HepG2 (cell line): Measurements from ENCODE around the gene TADA1. TPM values are rescaled to one million over a fixed set of nuclear protein-coding genes. Genes with fewer than 3 reads are reported as not detected.
A peak's percentile ranks its signal among the peaks of the same experiment; 100 is the strongest.

ENCODE experiments used
- ATF3 ChIP-seq: sonication (generic); formaldehyde crosslinking; IDR thresholded peaks from 2 replicates; pipeline ENCODE4 v1.4.0; 2020; ENCODE audit warnings: missing genetic modification reagents
- CSRNP2 ChIP-seq: sonication (generic); formaldehyde crosslinking; conservative IDR thresholded peaks from 2 replicates; pipeline ENCODE4 v1.8.0; 2022; ENCODE audit warnings: low read depth, missing genetic modification reagents
- FIP1L1 ChIP-seq: fragments of 200-400 bp; formaldehyde crosslinking; IDR thresholded peaks from 2 replicates; pipeline ENCODE4 v1.6.1; 2018; ENCODE audit warnings: low read depth, mild to moderate bottlenecking, low read length, moderate library complexity, borderline replicate concordance; ENCODE audit not compliant: insufficient read depth
- FOXP1 ChIP-seq, 2 experiments: fragments of 450-650 bp in 1 of 2; IDR thresholded peaks; 2 replicates each; pipeline ENCODE4 v1.6.1; 2017 to 2018; ENCODE audit warnings: antibody characterized with exemption in 1 of 2
- GABPA ChIP-seq, 2 experiments: IDR thresholded peaks; 2 replicates each; pipeline ENCODE4 v1.6.1; 2011 to 2016; ENCODE audit warnings: low read depth in 2 of 2, low read length in 1 of 2, missing biosample characterization in 1 of 2, missing genetic modification characterization in 1 of 2
- MTA3 ChIP-seq: sonication (generic); formaldehyde crosslinking; IDR thresholded peaks from 2 replicates; pipeline ENCODE4 v1.4.0; 2020; ENCODE audit warnings: missing genetic modification reagents
- NFE2L1 ChIP-seq: sonication (generic); formaldehyde crosslinking; IDR thresholded peaks from 2 replicates; pipeline ENCODE4 v1.4.0; 2020; ENCODE audit warnings: missing genetic modification reagents, mild to moderate bottlenecking, borderline replicate concordance
- PRPF4 ChIP-seq: fragments of 200-400 bp; formaldehyde crosslinking; IDR thresholded peaks from 2 replicates; pipeline ENCODE4 v1.6.1; 2016; ENCODE audit warnings: low read length, low read depth; ENCODE audit not compliant: poor library complexity, severe bottlenecking
- RAD21 ChIP-seq: fragments of 450-650 bp; formaldehyde crosslinking; IDR thresholded peaks from 2 replicates; pipeline ENCODE4 v1.5.0; 2020; ENCODE audit warnings: mild to moderate bottlenecking
- RAD51 ChIP-seq: fragments of 450-650 bp; IDR thresholded peaks from 2 replicates; pipeline ENCODE4 v1.6.1; 2016; ENCODE audit warnings: borderline replicate concordance
- RARG ChIP-seq: sonication (generic); formaldehyde crosslinking; IDR thresholded peaks from 2 replicates; pipeline ENCODE4 v1.4.0; 2020; ENCODE audit warnings: low read depth, mild to moderate bottlenecking, missing genetic modification reagents
- RCOR2 ChIP-seq: IDR thresholded peaks from 2 replicates; pipeline ENCODE4 v1.6.1; 2016; ENCODE audit warnings: missing biosample characterization, missing genetic modification reagents
- RFX1 ChIP-seq: fragments of 450-650 bp; IDR thresholded peaks from 2 replicates; pipeline ENCODE4 v1.6.1; 2017
- STAG1 ChIP-seq: sonication (generic); formaldehyde crosslinking; IDR thresholded peaks from 2 replicates; pipeline ENCODE4 v1.4.0; 2020; ENCODE audit warnings: missing genetic modification reagents
- TEAD3 ChIP-seq: optimal IDR thresholded peaks from 2 replicates; pipeline ENCODE3; 2016; ENCODE audit warnings: borderline replicate concordance
- TIGD3 ChIP-seq: sonication (generic); formaldehyde crosslinking; IDR thresholded peaks from 2 replicates; pipeline ENCODE4 v1.5.1; 2020; ENCODE audit warnings: mild to moderate bottlenecking, missing genetic modification reagents, borderline replicate concordance
- ZNF235 ChIP-seq: sonication (generic); formaldehyde crosslinking; IDR thresholded peaks from 2 replicates; pipeline ENCODE4 v1.8.1; 2023; ENCODE audit warnings: mild to moderate bottlenecking, missing genetic modification reagents, borderline replicate concordance
- ZNF260 ChIP-seq: sonication (generic); formaldehyde crosslinking; IDR thresholded peaks from 2 replicates; pipeline ENCODE4 v1.4.0; 2020; ENCODE audit warnings: missing genetic modification reagents, low read depth, mild to moderate bottlenecking, borderline replicate concordance
- ZNF354B ChIP-seq: sonication (generic); formaldehyde crosslinking; IDR thresholded peaks from 2 replicates; pipeline ENCODE4 v1.8.0; 2022; ENCODE audit warnings: mild to moderate bottlenecking, missing genetic modification reagents
- ZNF510 ChIP-seq: sonication (generic); formaldehyde crosslinking; IDR thresholded peaks from 2 replicates; pipeline ENCODE4 v1.4.0; 2020; ENCODE audit warnings: low read depth, mild to moderate bottlenecking, missing genetic modification reagents
- ZNF549 ChIP-seq: sonication (generic); formaldehyde crosslinking; IDR thresholded peaks from 2 replicates; pipeline ENCODE4 v1.5.0; 2020; ENCODE audit warnings: missing genetic modification reagents
- ZNF737 ChIP-seq: sonication (generic); formaldehyde crosslinking; IDR thresholded peaks from 2 replicates; pipeline ENCODE4 v1.5.0; 2020; ENCODE audit warnings: missing genetic modification reagents, mild to moderate bottlenecking, borderline replicate concordance
- polyA plus RNA-seq, 8 experiments: library from polyadenylated mRNA; depleted of rRNA in 3 of 8; stranded (reverse) in 7 of 8; unstranded in 1 of 8; fragments of >200 nt; fragmentation: Illumina TruSeq in 4 of 8; extraction: Trizol in 4 of 8; gene quantifications; 2 replicates each; pipeline versions ENCODE4 v1.2.1 to v1.2.3, GENCODE V29; 2011 to 2016; ENCODE audit warnings: low read depth in 4 of 8, missing spikeins in 1 of 8, mixed read lengths in 1 of 8; ENCODE audit not compliant: insufficient read depth in 1 of 8
- total RNA-seq, 5 experiments: library from RNA; depleted of rRNA; stranded (reverse); fragments of >200 nt; fragmentation: Illumina TruSeq; extraction: Trizol; gene quantifications; 2 replicates each; pipeline ENCODE4 v1.2.3, GENCODE V29; 2016; ENCODE audit warnings: low read depth in 1 of 5
- TF ChIP-seq, protein P1 (sequence below): sonication (generic); formaldehyde crosslinking; IDR thresholded peaks from 2 replicates; pipeline ENCODE4 v1.5.0; 2020; ENCODE audit warnings: missing genetic modification reagents
- TF ChIP-seq, protein P2 (sequence below): sonication (generic); formaldehyde crosslinking; IDR thresholded peaks from 2 replicates; pipeline ENCODE4 v1.8.1; 2023; ENCODE audit warnings: mild to moderate bottlenecking, missing genetic modification reagents
- TF ChIP-seq, protein P3 (sequence below): IDR thresholded peaks from 2 replicates; pipeline ENCODE4 v1.6.1; 2016

TADA1 gene
- total and polyA plus RNA-seq, 2 of the 13 experiments (the other 11 are each of a cell fraction or from before 2014, with no cell fraction given) = 28.3 to 29.1 TPM

- TF ChIP-seq, protein P1, sequence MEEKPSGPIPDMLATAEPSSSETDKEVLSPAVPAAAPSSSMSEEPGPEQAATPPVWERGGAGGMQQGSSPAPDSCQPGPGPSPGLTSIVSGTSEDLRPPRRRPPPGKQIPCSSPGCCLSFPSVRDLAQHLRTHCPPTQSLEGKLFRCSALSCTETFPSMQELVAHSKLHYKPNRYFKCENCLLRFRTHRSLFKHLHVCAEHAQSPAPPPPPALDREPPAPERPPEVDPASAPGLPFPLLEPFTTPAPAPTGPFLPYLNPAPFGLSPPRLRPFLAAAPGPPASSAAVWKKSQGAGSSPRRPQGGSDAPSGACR (CRISPR knock-in tag) = no peak
- TF ChIP-seq MTA3 (no peak), NFE2L1 (CRISPR knock-in tag) (no peak), CSRNP2 (CRISPR knock-in tag) (no peak), ZNF549 (CRISPR knock-in tag) (no peak), ATF3 (0 out of 2 replicates have a peak, but pooled peaks have one; percentile 52), ZNF354B (CRISPR knock-in tag) (no peak), RAD21 (CRISPR knock-in tag) (peak; percentile 69), PRPF4 (no peak), RAD51 (no peak), GABPA (IDR thresholded peaks at IDR 0.05; ENCODE audit: low read depth, low read length) (no peak), GABPA (CRISPR knock-in tag; IDR thresholded peaks at IDR 0.05; ENCODE audit: low read depth) (no peak), ZNF510 (CRISPR knock-in tag) (no peak), RARG (CRISPR knock-in tag) (no peak), RFX1 (no peak), TEAD3 (CRISPR knock-in tag) (peak; percentile 20), FIP1L1 (no peak), STAG1 (CRISPR knock-in tag) (peak; percentile 88), ZNF260 (CRISPR knock-in tag) (no peak), ZNF737 (no peak), FOXP1 (IDR thresholded peaks at IDR 0.05) (no peak), FOXP1 (CRISPR knock-in tag; IDR thresholded peaks at IDR 0.05) (no peak), RCOR2 (CRISPR knock-in tag) (no peak), ZNF235 (CRISPR knock-in tag) (no peak), TIGD3 (CRISPR knock-in tag) (no peak)
- TF ChIP-seq, protein P2, sequence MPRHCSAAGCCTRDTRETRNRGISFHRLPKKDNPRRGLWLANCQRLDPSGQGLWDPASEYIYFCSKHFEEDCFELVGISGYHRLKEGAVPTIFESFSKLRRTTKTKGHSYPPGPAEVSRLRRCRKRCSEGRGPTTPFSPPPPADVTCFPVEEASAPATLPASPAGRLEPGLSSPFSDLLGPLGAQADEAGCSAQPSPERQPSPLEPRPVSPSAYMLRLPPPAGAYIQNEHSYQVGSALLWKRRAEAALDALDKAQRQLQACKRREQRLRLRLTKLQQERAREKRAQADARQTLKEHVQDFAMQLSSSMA (CRISPR knock-in tag) = no peak
- TF ChIP-seq, protein P3, sequence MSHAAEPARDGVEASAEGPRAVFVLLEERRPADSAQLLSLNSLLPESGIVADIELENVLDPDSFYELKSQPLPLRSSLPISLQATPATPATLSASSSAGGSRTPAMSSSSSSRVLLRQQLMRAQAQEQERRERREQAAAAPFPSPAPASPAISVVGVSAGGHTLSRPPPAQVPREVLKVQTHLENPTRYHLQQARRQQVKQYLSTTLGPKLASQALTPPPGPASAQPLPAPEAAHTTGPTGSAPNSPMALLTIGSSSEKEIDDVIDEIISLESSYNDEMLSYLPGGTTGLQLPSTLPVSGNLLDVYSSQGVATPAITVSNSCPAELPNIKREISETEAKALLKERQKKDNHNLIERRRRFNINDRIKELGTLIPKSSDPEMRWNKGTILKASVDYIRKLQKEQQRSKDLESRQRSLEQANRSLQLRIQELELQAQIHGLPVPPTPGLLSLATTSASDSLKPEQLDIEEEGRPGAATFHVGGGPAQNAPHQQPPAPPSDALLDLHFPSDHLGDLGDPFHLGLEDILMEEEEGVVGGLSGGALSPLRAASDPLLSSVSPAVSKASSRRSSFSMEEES (CRISPR knock-in tag) = no peak
Observed at GRCh38 chr1:166910396-166910994, 34.4 kb upstream of the TADA1 start (continued).
